Esophagus muscularis mucosa (tissue), 3 donors: ENCODE measurements around the gene SPDYE9.
"Not testable (repeated sequence)": the region's sequence is repeated elsewhere in the genome, so short reads cannot be mapped to it uniquely, and the experiment has no call there.

ENCODE experiments used
- POLR2A ChIP-seq: fragments of 450-650 bp; IDR thresholded peaks from one replicate; pipeline ENCODE4 v1.6.1; 2017; ENCODE audit warnings: antibody characterized with exemption, moderate library complexity, mild to moderate bottlenecking, low read depth
- TF ChIP-seq, protein P1 (sequence below), 3 experiments: fragments of 200-600 bp in 2 of 3; fragments of 450-650 bp in 1 of 3; sonication (generic) in 2 of 3; IDR thresholded peaks; one replicate each; pipeline ENCODE4 v1.5.1; 2017 to 2019; ENCODE audit warnings: antibody characterized with exemption in 3 of 3, mild to moderate bottlenecking in 2 of 3, moderate library complexity in 1 of 3

DNA sequence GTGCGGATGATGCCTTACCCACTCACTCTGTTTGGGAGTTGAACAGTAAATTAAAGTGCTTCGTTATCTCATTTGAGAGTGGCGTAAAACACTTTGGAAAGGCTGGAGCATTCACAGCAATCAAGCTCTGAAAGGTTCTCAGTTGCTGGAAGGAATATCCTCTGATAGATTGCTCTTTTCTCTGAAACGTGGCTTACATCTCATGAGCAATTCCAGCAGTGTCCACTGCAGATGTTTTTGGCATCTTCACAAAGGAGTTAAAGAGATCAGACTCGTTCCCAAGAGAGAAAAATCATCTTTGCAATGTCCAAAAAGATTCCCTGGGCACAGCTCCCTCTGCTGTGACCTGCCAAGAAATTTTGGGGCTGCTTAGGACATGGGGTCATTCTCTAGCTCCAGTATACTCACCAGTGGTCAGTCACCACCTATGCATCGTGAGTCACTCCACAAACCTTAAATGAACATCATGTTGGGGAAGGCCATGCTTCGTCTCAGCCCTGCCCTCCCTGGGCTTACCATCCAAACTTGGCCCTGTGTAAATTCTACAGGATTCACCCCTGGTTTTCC lies 46.9 kb upstream of the SPDYE9 start:
- TF ChIP-seq, protein P1, sequence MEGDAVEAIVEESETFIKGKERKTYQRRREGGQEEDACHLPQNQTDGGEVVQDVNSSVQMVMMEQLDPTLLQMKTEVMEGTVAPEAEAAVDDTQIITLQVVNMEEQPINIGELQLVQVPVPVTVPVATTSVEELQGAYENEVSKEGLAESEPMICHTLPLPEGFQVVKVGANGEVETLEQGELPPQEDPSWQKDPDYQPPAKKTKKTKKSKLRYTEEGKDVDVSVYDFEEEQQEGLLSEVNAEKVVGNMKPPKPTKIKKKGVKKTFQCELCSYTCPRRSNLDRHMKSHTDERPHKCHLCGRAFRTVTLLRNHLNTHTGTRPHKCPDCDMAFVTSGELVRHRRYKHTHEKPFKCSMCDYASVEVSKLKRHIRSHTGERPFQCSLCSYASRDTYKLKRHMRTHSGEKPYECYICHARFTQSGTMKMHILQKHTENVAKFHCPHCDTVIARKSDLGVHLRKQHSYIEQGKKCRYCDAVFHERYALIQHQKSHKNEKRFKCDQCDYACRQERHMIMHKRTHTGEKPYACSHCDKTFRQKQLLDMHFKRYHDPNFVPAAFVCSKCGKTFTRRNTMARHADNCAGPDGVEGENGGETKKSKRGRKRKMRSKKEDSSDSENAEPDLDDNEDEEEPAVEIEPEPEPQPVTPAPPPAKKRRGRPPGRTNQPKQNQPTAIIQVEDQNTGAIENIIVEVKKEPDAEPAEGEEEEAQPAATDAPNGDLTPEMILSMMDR (IDR thresholded peaks at IDR 0.05) = not testable (repeated sequence)
- TF ChIP-seq POLR2A = not testable (repeated sequence)
